ENCODE results near the gene CCDC85C. TPM values are rescaled to one million over a fixed set of nuclear protein-coding genes. Genes with fewer than 3 reads are reported as not detected.

Gene CCDC85C
- total RNA-seq, 1 experiment from 2014 or later = 36.4 TPM

GRCh38 chr14:99612738-99613330 lies 8.8 kb upstream of the CCDC85C start:
- ChIA-PET CTCF (no interaction called here), POLR2A (ENCODE audit: unreplicated experiment) (no interaction called here)
- H4K20me1 ChIP-seq (ENCODE audit: low read length) = no peaks in the 10 kb centered on the region
- intact Hi-C loops (cut with micrococcal nuclease) = no loop called here
- no peaks in the 10 kb centered on the region for H3K4me1 ChIP-seq (ENCODE audit: insufficient read depth, low read length)
- TF ChIP-seq EZH2phosphoT487 (IDR thresholded peaks at IDR 0.05; ENCODE audit: borderline replicate concordance, low read length) (no peak), EZH2 (IDR thresholded peaks at IDR 0.05; ENCODE audit: low read length, unreplicated experiment) (no peak), CTCF (conservative IDR thresholded peaks at IDR 0.05; ENCODE audit: low read depth, low read length) (no peak)
- H3K36me3 ChIP-seq (ENCODE audit: low read depth, low read length) = no peaks in the 10 kb centered on the region
- no peak overlapping the region for H3K9ac ChIP-seq (ENCODE audit: low read length)
- H3K27ac ChIP-seq (ENCODE audit: low read length) = no peak overlapping the region
- no peak overlapping the region for H3K4me2 ChIP-seq (ENCODE audit: low read length)
- DNase-seq = no peak
- no peaks in the 10 kb centered on the region for H3F3A ChIP-seq (ENCODE audit: low read length, unreplicated experiment)
- no peaks in the 10 kb centered on the region for H3K9me3 ChIP-seq (ENCODE audit: low read length)
- ATAC-seq = no peak; the same call in 1 of the 2 replicates
- no peak overlapping the region for H3K4me3 ChIP-seq (ENCODE audit: low read length)
- no peaks in the 10 kb centered on the region for H3K79me2 ChIP-seq (ENCODE audit: low read length)
- H3K27me3 ChIP-seq (ENCODE audit: low read length) = no peaks in the 10 kb centered on the region
- no TSS peak for BruUV-seq (replicated peaks)
- H2AFZ ChIP-seq (ENCODE audit: low read length) = no peak overlapping the region
- H3K9me2 ChIP-seq (replicated peaks; ENCODE audit: low read length) = no peaks in the 10 kb centered on the region

- TF ChIP-seq CTCF (conservative IDR thresholded peaks at IDR 0.05; ENCODE audit: low read depth, low read length) (no peak), EZH2phosphoT487 (IDR thresholded peaks at IDR 0.05; ENCODE audit: borderline replicate concordance, low read length) (no peak), EZH2 (IDR thresholded peaks at IDR 0.05; ENCODE audit: low read length, unreplicated experiment) (no peak)
- H3K9ac ChIP-seq (ENCODE audit: low read length) = no peak overlapping the region
- H3F3A ChIP-seq (ENCODE audit: low read length, unreplicated experiment) = no peaks in the 10 kb centered on the region
- no peaks in the 10 kb centered on the region for H3K9me3 ChIP-seq (ENCODE audit: low read length)
- no TSS peak for BruUV-seq (replicated peaks)
- no peak overlapping the region for H3K27ac ChIP-seq (ENCODE audit: low read length)
- H3K4me3 ChIP-seq (ENCODE audit: low read length) = no peak overlapping the region
- H3K27me3 ChIP-seq (ENCODE audit: low read length) = no peaks in the 10 kb centered on the region
- no peak overlapping the region for H3K4me2 ChIP-seq (ENCODE audit: low read length)
- ATAC-seq (no peak), DNase-seq (no peak)
- intact Hi-C loops (cut with micrococcal nuclease) = no loop called here
- H2AFZ ChIP-seq (ENCODE audit: low read length) = no peak overlapping the region
- H3K79me2 ChIP-seq (ENCODE audit: low read length) = no peaks in the 10 kb centered on the region
- H3K9me2 ChIP-seq (replicated peaks; ENCODE audit: low read length) = no peaks in the 10 kb centered on the region
- POLR2A ChIA-PET (ENCODE audit: unreplicated experiment) = no interaction called here
- no peaks in the 10 kb centered on the region for H3K36me3 ChIP-seq (ENCODE audit: low read depth, low read length)
- CTCF ChIA-PET = no interaction called here
- no peaks in the 10 kb centered on the region for H3K4me1 ChIP-seq (ENCODE audit: insufficient read depth, low read length)
- H4K20me1 ChIP-seq (ENCODE audit: low read length) = no peaks in the 10 kb centered on the region
Measured at GRCh38 chr14:99612071-99612737, 8.2 kb upstream of the CCDC85C start.

- H3K79me2 ChIP-seq (ENCODE audit: low read length) = no peaks in the 10 kb centered on the region
- H3K9ac ChIP-seq (ENCODE audit: low read length) = no peak overlapping the region
- H3F3A ChIP-seq (ENCODE audit: low read length, unreplicated experiment) = no peaks in the 10 kb centered on the region
- CTCF ChIA-PET = no interaction called here
- H4K20me1 ChIP-seq (ENCODE audit: low read length) = no peaks in the 10 kb centered on the region
- TF ChIP-seq EZH2phosphoT487 (IDR thresholded peaks at IDR 0.05; ENCODE audit: borderline replicate concordance, low read length) (no peak), EZH2 (IDR thresholded peaks at IDR 0.05; ENCODE audit: low read length, unreplicated experiment) (no peak), CTCF (conservative IDR thresholded peaks at IDR 0.05; ENCODE audit: low read depth, low read length) (no peak)
- no peak overlapping the region for H3K4me2 ChIP-seq (ENCODE audit: low read length)
- no peaks in the 10 kb centered on the region for H3K27me3 ChIP-seq (ENCODE audit: low read length)
- H3K4me1 ChIP-seq (ENCODE audit: insufficient read depth, low read length) = no peaks in the 10 kb centered on the region
- no peak overlapping the region for H2AFZ ChIP-seq (ENCODE audit: low read length)
- no peak overlapping the region for H3K4me3 ChIP-seq (ENCODE audit: low read length)
- ATAC-seq (no peak), DNase-seq (no peak)
- H3K27ac ChIP-seq (ENCODE audit: low read length) = no peak overlapping the region
- H3K36me3 ChIP-seq (ENCODE audit: low read depth, low read length) = no peaks in the 10 kb centered on the region
- no TSS peak for BruUV-seq (replicated peaks)
- no peaks in the 10 kb centered on the region for H3K9me2 ChIP-seq (replicated peaks; ENCODE audit: low read length)
- POLR2A ChIA-PET (ENCODE audit: unreplicated experiment) = no interaction called here
- H3K9me3 ChIP-seq (ENCODE audit: low read length) = no peaks in the 10 kb centered on the region
- intact Hi-C loops (cut with micrococcal nuclease) = no loop called here
Measured at GRCh38 chr14:99611646-99612045, 7.6 kb upstream of the CCDC85C start.

Measured in PC-3 (cell line).